CD4-positive, alpha-beta T cell treated with Interleukin-6 at 100 ng/mL for 8 hours (primary cell): Measurements from ENCODE around the gene SPHK2.
"Not testable (repeated sequence)": the region's sequence is repeated elsewhere in the genome, so short reads cannot be mapped to it uniquely, and the experiment has no call there.

Source experiments
- DNase-seq: peaks from one replicate; pipeline ENCODE4 v3.0.0-alpha.2; 2020; ENCODE audit warnings: mixed read lengths, low spot score

The SPHK2 gene

GRCh38 chr19:48624791-48625723 is 5.8 kb downstream of the SPHK2 start:
- DNase-seq: no peak

GRCh38 chr19:48625891-48626327 is 6.6 kb downstream of the SPHK2 start:
- no peak for DNase-seq

- no peak for DNase-seq
These were observed 8.0 kb downstream of the SPHK2 start for GRCh38 chr19:48627201-48627864.

- no peak for DNase-seq
These were observed 8.6 kb downstream of the SPHK2 start for GRCh38 chr19:48627865-48628314.

- no peak for DNase-seq
These were observed 9.4 kb downstream of the SPHK2 start for GRCh38 chr19:48628486-48629296.

GRCh38 chr19:48629297-48629598 is 9.9 kb downstream of the SPHK2 start:
- no peak for DNase-seq

- DNase-seq: no peak
These were observed 10.4 kb downstream of the SPHK2 start for GRCh38 chr19:48629599-48630295.

GRCh38 chr19:48630296-48631063 is 11.2 kb downstream of the SPHK2 start:
- no peak for DNase-seq

GRCh38 chr19:48631225-48631624 is 11.9 kb downstream of the SPHK2 start:
- no peak for DNase-seq

GRCh38 chr19:48632286-48632685 is 13.0 kb downstream of the SPHK2 start:
- DNase-seq: not testable (repeated sequence)

- no peak for DNase-seq
These were observed 13.4 kb downstream of the SPHK2 start for GRCh38 chr19:48632692-48633147.

GRCh38 chr19:48633148-48634035 is 14.1 kb downstream of the SPHK2 start:
- no peak for DNase-seq

- DNase-seq: no peak
These were observed 14.7 kb downstream of the SPHK2 start for GRCh38 chr19:48634036-48634342.

GRCh38 chr19:48634424-48635262 is 15.3 kb downstream of the SPHK2 start:
- DNase-seq: peak; percentile 92

GRCh38 chr19:48635263-48635965 is 16.1 kb downstream of the SPHK2 start:
- peak; percentile 73 for DNase-seq

- DNase-seq: no peak
These were observed 16.9 kb downstream of the SPHK2 start for GRCh38 chr19:48635966-48636858.

GRCh38 chr19:48636859-48637448 is 17.6 kb downstream of the SPHK2 start, which contains the start of gene DBP:
Gene DBP, minus strand, starts transcription at chr19:48637379. Its CDS starts 385 bp downstream, at chr19:48636994.
- no peak for DNase-seq
